Smooth muscle cell (in vitro differentiated cells): ENCODE results near the gene ZBTB16. TPM values are rescaled to one million over a fixed set of nuclear protein-coding genes. Genes with fewer than 3 reads are reported as not detected.

ENCODE experiments used
- DNase-seq: peaks from one replicate; lab custom pipeline; 2025; ENCODE audit not compliant: unreplicated experiment; lab: John Stamatoyannopoulos, UW
- H2AFZ ChIP-seq: fragments of 200-600 bp; sonication (generic); 2 replicates; pipeline ENCODE4 v1.6.0; 2016; ENCODE audit warnings: antibody characterized with exemption, low read depth, mild to moderate bottlenecking
- H3F3A ChIP-seq: fragments of 200-600 bp; sonication (generic); 2 replicates; pipeline ENCODE4 v1.6.0; 2017; ENCODE audit warnings: antibody characterized with exemption, low read depth
- H3K27ac ChIP-seq: fragments of 200-600 bp; sonication (generic); 2 replicates; pipeline ENCODE4 v1.5.1; 2016; ENCODE audit warnings: low read depth, mild to moderate bottlenecking
- H3K27me3 ChIP-seq: fragments of 200-600 bp; sonication (generic); 2 replicates; pipeline ENCODE4 v1.6.1; 2016; ENCODE audit warnings: low read depth, mild to moderate bottlenecking
- H3K36me3 ChIP-seq: fragments of 200-600 bp; sonication (generic); 2 replicates; pipeline ENCODE4 v1.5.1; 2016; ENCODE audit warnings: low read depth
- H3K4me1 ChIP-seq: fragments of 200-600 bp; sonication (generic); 2 replicates; pipeline ENCODE4 v1.5.1; 2016; ENCODE audit warnings: low read depth
- H3K4me2 ChIP-seq: fragments of 200-600 bp; sonication (generic); 2 replicates; pipeline ENCODE4 v1.6.0; 2016; ENCODE audit warnings: mild to moderate bottlenecking
- H3K4me3 ChIP-seq: fragments of 200-600 bp; sonication (generic); 2 replicates; pipeline ENCODE4 v1.5.1; 2016; ENCODE audit warnings: mild to moderate bottlenecking
- H3K79me2 ChIP-seq: fragments of 200-600 bp; sonication (generic); 2 replicates; pipeline ENCODE4 v1.6.0; 2016; ENCODE audit warnings: low read depth, mild to moderate bottlenecking
- H3K9ac ChIP-seq: fragments of 200-600 bp; sonication (generic); 2 replicates; pipeline ENCODE4 v1.6.0; 2016; ENCODE audit warnings: low read depth
- H3K9me3 ChIP-seq: fragments of 200-600 bp; sonication (generic); replicated peaks from 2 replicates; pipeline ENCODE4 v1.5.1; 2016; ENCODE audit warnings: low read depth
- H4K20me1 ChIP-seq: fragments of 200-600 bp; sonication (generic); 2 replicates; pipeline ENCODE4 v1.6.0; 2016; ENCODE audit warnings: low read depth
- CTCF ChIP-seq: fragments of 200-600 bp; sonication (generic); IDR thresholded peaks from 2 replicates; pipeline ENCODE4 v1.5.1; 2017; ENCODE audit warnings: borderline replicate concordance, mild to moderate bottlenecking, antibody characterized with exemption; ENCODE audit not compliant: insufficient read depth, poor library complexity, severe bottlenecking
- whole genome bisulfite sequencing: methylation state at CpG from one replicate; pipeline ENCODE4 v1.1.7; 2016; ENCODE audit warnings: low lambda C conversion rate; 5-methylcytosine and 5-hydroxymethylcytosine counted together
- polyA plus RNA-seq: library from polyadenylated mRNA; unstranded; fragments of >200 nt; fragmentation: Nextera tagmentation; extraction: Ambion mirVana; gene quantifications from 2 replicates; pipeline ENCODE4 v1.2.1, GENCODE V29; 2016
- total RNA-seq: library from RNA; depleted of rRNA; stranded (reverse); fragments of >200 nt; gene quantifications from 2 replicates; pipeline ENCODE4 v1.2.3, GENCODE V29; 2014

Gene ZBTB16
- total and polyA plus RNA-seq, 2 experiments from 2014 or later = not detected

GRCh38 chr11:114228435-114229411 lies 169.2 kb downstream of the ZBTB16 start:
- no peak for TF ChIP-seq CTCF
- peaks cover 16% of the 10 kb centered on the region for H3K4me1 ChIP-seq
- no peaks in the 10 kb centered on the region for H3K36me3 ChIP-seq
- H3K79me2 ChIP-seq = no peaks in the 10 kb centered on the region
- no peak overlapping the region for H3K27ac ChIP-seq
- no peak for DNase-seq
- no peaks in the 10 kb centered on the region for H4K20me1 ChIP-seq
- no peak overlapping the region for H3K4me3 ChIP-seq
- peaks cover 45% of the 10 kb centered on the region for H3K27me3 ChIP-seq
- no peaks in the 10 kb centered on the region for H3F3A ChIP-seq
- H3K9me3 ChIP-seq = no peaks in the 10 kb centered on the region
- WGBS = 77% methylated on average over 24 of the region's 24 CpGs
- H3K4me2 ChIP-seq = no peak overlapping the region
- no peak overlapping the region for H2AFZ ChIP-seq
- H3K9ac ChIP-seq = no peak overlapping the region

- Histone ChIP-seq H3K79me2 (no peaks in the 10 kb centered on the region), H3K4me3 (no peak overlapping the region), H3F3A (no peaks in the 10 kb centered on the region), H3K4me2 (no peak overlapping the region), H4K20me1 (no peaks in the 10 kb centered on the region), H3K4me1 (peaks cover 22% of the 10 kb centered on the region), H3K9ac (no peak overlapping the region), H3K36me3 (no peaks in the 10 kb centered on the region), H2AFZ (no peak overlapping the region), H3K27ac (no peak overlapping the region), H3K9me3 (no peaks in the 10 kb centered on the region), H3K27me3 (peaks cover 52% of the 10 kb centered on the region)
- DNase-seq = no peak
- 90% methylated on average over 15 of the region's 15 CpGs for WGBS
- no peak for TF ChIP-seq CTCF
Measured at GRCh38 chr11:114230031-114230704, 170.7 kb downstream of the ZBTB16 start.

DNA sequence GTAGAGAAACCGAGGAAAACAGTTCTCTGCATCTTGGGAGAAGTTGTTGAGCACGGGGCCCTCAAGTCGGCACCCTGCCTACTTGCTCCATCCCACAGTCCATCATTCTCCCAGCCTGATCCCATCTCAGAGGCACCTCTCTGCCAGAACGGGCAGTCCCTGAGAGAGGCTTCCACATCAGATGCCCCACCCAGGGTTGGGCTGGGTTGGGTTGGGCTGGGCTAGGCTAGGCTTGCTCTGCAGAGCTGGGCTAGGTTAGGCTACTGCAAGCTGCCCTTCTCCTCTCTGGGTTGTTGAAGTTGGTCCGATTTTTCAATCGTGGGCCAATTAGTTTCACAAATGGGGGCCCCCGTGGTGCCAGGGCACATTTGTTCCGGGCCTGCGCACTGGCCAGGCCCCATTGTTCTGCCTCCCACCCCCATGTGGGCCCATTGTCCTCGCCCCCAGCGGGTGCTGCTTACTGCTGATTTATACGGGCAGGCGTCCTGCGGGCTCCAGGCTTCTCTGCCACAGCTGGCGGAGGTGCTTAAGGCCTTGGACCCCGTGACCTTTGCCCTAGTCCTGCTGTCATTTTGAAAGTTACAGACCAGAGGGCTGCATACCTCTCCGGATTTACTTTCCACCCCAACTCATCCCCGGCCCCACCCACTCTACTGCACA lies 173.0 kb downstream of the ZBTB16 start:
- H3K27ac ChIP-seq = no peak overlapping the region
- H3K27me3 ChIP-seq = peaks cover 51% of the 10 kb centered on the region
- H3K4me3 ChIP-seq = no peak overlapping the region
- peaks cover 22% of the 10 kb centered on the region for H3K4me1 ChIP-seq
- H3K9me3 ChIP-seq = no peaks in the 10 kb centered on the region
- no peaks in the 10 kb centered on the region for H4K20me1 ChIP-seq
- no peak for TF ChIP-seq CTCF
- no peak for DNase-seq
- no peak overlapping the region for H2AFZ ChIP-seq
- H3K36me3 ChIP-seq = no peaks in the 10 kb centered on the region
- H3K79me2 ChIP-seq = no peaks in the 10 kb centered on the region
- H3F3A ChIP-seq = no peaks in the 10 kb centered on the region
- no peak overlapping the region for H3K9ac ChIP-seq
- no peak overlapping the region for H3K4me2 ChIP-seq
- WGBS = 96% methylated on average over 16 of the region's 18 CpGs
